Stimulated activated naive B cell treated with anti-CD40 and anti-IgM and Interleukin-4, amounts not matched to agents 10 μg/mL and 1 μg/mL and 100 μg/mL, for 72 hours (primary cell): Measurements from ENCODE around the gene RBFOX2.

Experiments
- ATAC-seq, 2 donors: fragments of 150-1000 bp; cut with Tn5 transposase; replicated peaks; 2 replicates each; pipeline ENCODE4 v1.10.0; 2021; ENCODE audit warnings: moderate library complexity in 1 of 2
- DNase-seq: peaks from one replicate; pipeline ENCODE4 v3.0.0; 2021
- H3K27ac Mint-ChIP-seq: one replicate; pipeline ENCODE4 v1.8.0; 2022; ENCODE audit warnings: mild to moderate bottlenecking, mixed read lengths
- H3K27me3 Mint-ChIP-seq, 2 donors: one replicate each; pipeline ENCODE4 v1.8.0; 2022; ENCODE audit warnings: mixed read lengths in 2 of 2
- H3K36me3 Mint-ChIP-seq, 2 donors: one replicate each; pipeline ENCODE4 v1.8.0; 2022; ENCODE audit warnings: mixed read lengths in 2 of 2, mild to moderate bottlenecking in 1 of 2
- H3K4me1 Mint-ChIP-seq, 2 donors: one replicate each; pipeline ENCODE4 v1.8.0; 2022; ENCODE audit warnings: mixed read lengths in 2 of 2, mild to moderate bottlenecking in 1 of 2
- H3K4me3 Mint-ChIP-seq, 2 donors: one replicate each; pipeline ENCODE4 v1.8.0; 2022; ENCODE audit warnings: mild to moderate bottlenecking in 2 of 2, mixed read lengths in 2 of 2, moderate library complexity in 1 of 2
- H3K9me3 Mint-ChIP-seq, 2 donors: one replicate each; pipeline ENCODE4 v1.8.0; 2022; ENCODE audit warnings: mixed read lengths in 2 of 2, mild to moderate bottlenecking in 1 of 2

The RBFOX2 gene

GRCh38 chr22:35868938-35869337 is 159.7 kb downstream of the RBFOX2 start:
- ATAC-seq (no peak), DNase-seq (no peak)
- Mint-ChIP-seq H3K4me1 (no peaks in the 10 kb centered on the region), H3K36me3 (no peaks in the 10 kb centered on the region), H3K9me3 (no peaks in the 10 kb centered on the region), H3K4me3 (no peak overlapping the region), H3K27ac (no peak overlapping the region), H3K27me3 (peaks cover 6 to 7% of the 10 kb centered on the region in 2 donors)

GRCh38 chr22:35866651-35867050 is 162.0 kb downstream of the RBFOX2 start:
- Mint-ChIP-seq H3K4me1 (no peaks in the 10 kb centered on the region), H3K9me3 (no peaks in the 10 kb centered on the region), H3K27me3 (no peaks in the 10 kb centered on the region), H3K4me3 (no peak overlapping the region), H3K27ac (no peak overlapping the region), H3K36me3 (no peaks in the 10 kb centered on the region)
- ATAC-seq: no peak
- DNase-seq: no peak

- no peaks in the 10 kb centered on the region for H3K9me3 Mint-ChIP-seq
- no peak overlapping the region for H3K27ac Mint-ChIP-seq
- ATAC-seq: no peak
- H3K36me3 Mint-ChIP-seq: no peaks in the 10 kb centered on the region
- no peaks in the 10 kb centered on the region for H3K27me3 Mint-ChIP-seq
- H3K4me1 Mint-ChIP-seq: no peaks in the 10 kb centered on the region
- no peak overlapping the region for H3K4me3 Mint-ChIP-seq
- no peak for DNase-seq
Observed at GRCh38 chr22:35864545-35865165, 164.0 kb downstream of the RBFOX2 start.

- ATAC-seq: no peak
- H3K4me3 Mint-ChIP-seq: no peak overlapping the region
- H3K27me3 Mint-ChIP-seq: no peaks in the 10 kb centered on the region
- H3K36me3 Mint-ChIP-seq: no peaks in the 10 kb centered on the region
- DNase-seq: no peak
- H3K9me3 Mint-ChIP-seq: no peaks in the 10 kb centered on the region
- no peak overlapping the region for H3K27ac Mint-ChIP-seq
- H3K4me1 Mint-ChIP-seq: no peaks in the 10 kb centered on the region
Observed at GRCh38 chr22:35863432-35863831, 165.2 kb downstream of the RBFOX2 start.

GRCh38 chr22:35862697-35863096 is 165.9 kb downstream of the RBFOX2 start:
- Mint-ChIP-seq H3K9me3 (no peaks in the 10 kb centered on the region), H3K36me3 (no peaks in the 10 kb centered on the region), H3K27me3 (no peaks in the 10 kb centered on the region), H3K27ac (no peak overlapping the region), H3K4me1 (no peaks in the 10 kb centered on the region), H3K4me3 (no peak overlapping the region)
- no peak for ATAC-seq
- DNase-seq: no peak

GRCh38 chr22:35861451-35861850 is 167.2 kb downstream of the RBFOX2 start:
- no peak for DNase-seq
- Mint-ChIP-seq H3K4me1 (no peaks in the 10 kb centered on the region), H3K27me3 (no peaks in the 10 kb centered on the region), H3K4me3 (no peak overlapping the region), H3K9me3 (no peaks in the 10 kb centered on the region), H3K27ac (no peak overlapping the region), H3K36me3 (no peaks in the 10 kb centered on the region)
- ATAC-seq: no peak

- DNase-seq (no peak), ATAC-seq (no peak)
- H3K36me3 Mint-ChIP-seq: no peaks in the 10 kb centered on the region
- no peak overlapping the region for H3K4me3 Mint-ChIP-seq
- no peaks in the 10 kb centered on the region for H3K9me3 Mint-ChIP-seq
- no peaks in the 10 kb centered on the region for H3K27me3 Mint-ChIP-seq
- no peaks in the 10 kb centered on the region for H3K4me1 Mint-ChIP-seq
- no peak overlapping the region for H3K27ac Mint-ChIP-seq
Observed at GRCh38 chr22:35860837-35861236, 167.8 kb downstream of the RBFOX2 start.

- Mint-ChIP-seq H3K27ac (no peak overlapping the region), H3K36me3 (no peaks in the 10 kb centered on the region), H3K4me3 (no peak overlapping the region), H3K9me3 (no peaks in the 10 kb centered on the region), H3K27me3 (no peaks in the 10 kb centered on the region), H3K4me1 (no peaks in the 10 kb centered on the region)
- no peak for ATAC-seq
- no peak for DNase-seq
Observed at GRCh38 chr22:35860087-35860733, 168.4 kb downstream of the RBFOX2 start.

GRCh38 chr22:35854334-35854733 is 174.3 kb downstream of the RBFOX2 start:
- Mint-ChIP-seq H3K4me3 (no peak overlapping the region), H3K27me3 (no peaks in the 10 kb centered on the region), H3K36me3 (no peaks in the 10 kb centered on the region), H3K27ac (no peak overlapping the region), H3K9me3 (no peaks in the 10 kb centered on the region), H3K4me1 (no peaks in the 10 kb centered on the region)
- ATAC-seq (no peak), DNase-seq (no peak)

- ATAC-seq (no peak), DNase-seq (no peak)
- Mint-ChIP-seq H3K9me3 (no peaks in the 10 kb centered on the region), H3K4me3 (no peak overlapping the region), H3K27me3 (no peaks in the 10 kb centered on the region), H3K27ac (no peak overlapping the region), H3K36me3 (no peaks in the 10 kb centered on the region), H3K4me1 (no peaks in the 10 kb centered on the region)
Observed at GRCh38 chr22:35852076-35852475, 176.5 kb downstream of the RBFOX2 start.

GRCh38 chr22:35850831-35851230 is 177.8 kb downstream of the RBFOX2 start:
- Mint-ChIP-seq H3K36me3 (no peaks in the 10 kb centered on the region), H3K27me3 (no peaks in the 10 kb centered on the region), H3K9me3 (no peaks in the 10 kb centered on the region), H3K27ac (no peak overlapping the region), H3K4me1 (no peaks in the 10 kb centered on the region), H3K4me3 (no peak overlapping the region)
- ATAC-seq (no peak), DNase-seq (no peak)

GRCh38 chr22:35846804-35847203 is 181.8 kb downstream of the RBFOX2 start:
- Mint-ChIP-seq H3K36me3 (no peaks in the 10 kb centered on the region), H3K4me1 (no peaks in the 10 kb centered on the region), H3K27ac (no peak overlapping the region), H3K27me3 (peaks cover 5 to 13% of the 10 kb centered on the region in 2 donors), H3K4me3 (no peak overlapping the region), H3K9me3 (no peaks in the 10 kb centered on the region)
- DNase-seq (no peak), ATAC-seq (no peak)

GRCh38 chr22:35844886-35845285 is 183.7 kb downstream of the RBFOX2 start:
- ATAC-seq (no peak), DNase-seq (no peak)
- H3K27me3 Mint-ChIP-seq: peaks cover 11 to 19% of the 10 kb centered on the region in 2 donors
- no peak overlapping the region for H3K4me3 Mint-ChIP-seq
- H3K4me1 Mint-ChIP-seq: peaks cover 5 to 6% of the 10 kb centered on the region in 2 donors
- H3K36me3 Mint-ChIP-seq: no peaks in the 10 kb centered on the region
- no peak overlapping the region for H3K27ac Mint-ChIP-seq
- no peaks in the 10 kb centered on the region for H3K9me3 Mint-ChIP-seq

- no peak overlapping the region for H3K4me3 Mint-ChIP-seq
- no peak overlapping the region for H3K27ac Mint-ChIP-seq
- H3K27me3 Mint-ChIP-seq: peaks cover 21 to 32% of the 10 kb centered on the region in 2 donors
- H3K4me1 Mint-ChIP-seq: peaks cover 7 to 10% of the 10 kb centered on the region in 2 donors
- no peak for DNase-seq
- ATAC-seq: peak; percentile 54 to 60
- no peaks in the 10 kb centered on the region for H3K36me3 Mint-ChIP-seq
- H3K9me3 Mint-ChIP-seq: no peaks in the 10 kb centered on the region
Observed at GRCh38 chr22:35842954-35843353, 185.7 kb downstream of the RBFOX2 start.

- Mint-ChIP-seq H3K4me3 (no peak overlapping the region), H3K9me3 (no peaks in the 10 kb centered on the region), H3K36me3 (no peaks in the 10 kb centered on the region), H3K4me1 (peaks cover 7 to 10% of the 10 kb centered on the region in 2 donors), H3K27me3 (peaks cover 25 to 34% of the 10 kb centered on the region in 2 donors), H3K27ac (no peak overlapping the region)
- ATAC-seq: no peak
- DNase-seq: no peak
Observed at GRCh38 chr22:35842519-35842913, 186.1 kb downstream of the RBFOX2 start.
